ENCODE results near the gene SRPK2.

SRPK2 gene

DNA sequence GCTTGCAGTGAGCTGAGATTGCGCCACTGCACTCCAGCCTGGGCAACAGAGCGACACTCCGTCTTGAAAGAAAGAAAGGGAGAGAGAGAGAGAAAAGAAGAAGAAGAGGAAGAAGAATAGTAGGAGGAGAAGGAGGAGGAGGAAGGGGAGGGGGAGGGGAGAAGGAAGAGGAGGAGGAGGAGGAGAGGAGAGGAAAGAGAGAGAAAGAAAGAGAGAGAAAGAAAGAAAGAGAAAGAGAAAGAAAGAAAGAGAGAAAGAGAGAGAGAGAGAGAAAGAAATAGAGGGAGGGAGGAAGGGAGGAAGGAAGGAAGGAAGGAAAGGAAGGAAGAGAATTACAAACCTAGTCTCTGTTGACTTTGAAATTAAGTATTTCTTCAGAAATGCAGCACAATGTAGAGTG lies 7.8 kb upstream of the SRPK2 start:
- Histone ChIP-seq H3K79me2 (ENCODE audit: insufficient read depth, low read length) (no peaks in the 10 kb centered on the region), H2AFZ (ENCODE audit: low read length) (no peak overlapping the region), H3K36me3 (ENCODE audit: insufficient read depth, low read length) (no peaks in the 10 kb centered on the region), H3K4me2 (ENCODE audit: low read length) (no peak overlapping the region), H3K27me3 (ENCODE audit: insufficient read depth, low read length) (no peaks in the 10 kb centered on the region; the same call in 1 of the 2 replicates), H3K9me3 (ENCODE audit: low read length) (no peaks in the 10 kb centered on the region), H3K27ac (ENCODE audit: low read depth, low read length, poor library complexity, severe bottlenecking) (no peak overlapping the region), H3K4me3 (ENCODE audit: low read depth, low read length, poor library complexity, severe bottlenecking) (no peak overlapping the region), H3K9ac (ENCODE audit: low read length) (no peak overlapping the region), H3K4me1 (ENCODE audit: insufficient read depth, low read length, severe bottlenecking) (no peaks in the 10 kb centered on the region), H3K9me2 (ENCODE audit: low read depth, low read length) (no peaks in the 10 kb centered on the region), H4K20me1 (ENCODE audit: insufficient read depth, low read length) (no peaks in the 10 kb centered on the region), H3F3A (ENCODE audit: insufficient read depth, low read length) (no peaks in the 10 kb centered on the region)
- TF ChIP-seq CTCF (IDR thresholded peaks at IDR 0.05; ENCODE audit: low read length), result no peak
- TF ChIP-seq EZH2 (IDR thresholded peaks at IDR 0.05; ENCODE audit: borderline replicate concordance, low read length), result no peak

- Histone ChIP-seq H3K27ac (ENCODE audit: low read depth, low read length, poor library complexity, severe bottlenecking) (no peak overlapping the region), H3K4me3 (ENCODE audit: low read depth, low read length, poor library complexity, severe bottlenecking) (no peak overlapping the region), H4K20me1 (ENCODE audit: insufficient read depth, low read length) (0 out of 2 replicates have a peak, but pooled peaks cover 4% of the 10 kb centered on the region), H2AFZ (ENCODE audit: low read length) (no peak overlapping the region), H3F3A (ENCODE audit: insufficient read depth, low read length) (peaks cover 5% of the 10 kb centered on the region; the same call in 1 of the 2 replicates), H3K4me2 (ENCODE audit: low read length) (no peak overlapping the region), H3K79me2 (ENCODE audit: insufficient read depth, low read length) (no peaks in the 10 kb centered on the region), H3K9me2 (ENCODE audit: low read depth, low read length) (no peaks in the 10 kb centered on the region), H3K9ac (ENCODE audit: low read length) (no peak overlapping the region), H3K36me3 (ENCODE audit: insufficient read depth, low read length) (no peaks in the 10 kb centered on the region; the same call in 1 of the 2 replicates), H3K27me3 (ENCODE audit: insufficient read depth, low read length) (no peaks in the 10 kb centered on the region; the same call in 1 of the 2 replicates), H3K9me3 (ENCODE audit: low read length) (no peaks in the 10 kb centered on the region), H3K4me1 (ENCODE audit: insufficient read depth, low read length, severe bottlenecking) (peaks cover 16% of the 10 kb centered on the region)
- no peak for TF ChIP-seq EZH2 (IDR thresholded peaks at IDR 0.05; ENCODE audit: borderline replicate concordance, low read length)
- TF ChIP-seq CTCF (IDR thresholded peaks at IDR 0.05; ENCODE audit: low read length), result no peak
Measured at GRCh38 chr7:105391429-105391828, 2.7 kb upstream of the SRPK2 start.

DNA sequence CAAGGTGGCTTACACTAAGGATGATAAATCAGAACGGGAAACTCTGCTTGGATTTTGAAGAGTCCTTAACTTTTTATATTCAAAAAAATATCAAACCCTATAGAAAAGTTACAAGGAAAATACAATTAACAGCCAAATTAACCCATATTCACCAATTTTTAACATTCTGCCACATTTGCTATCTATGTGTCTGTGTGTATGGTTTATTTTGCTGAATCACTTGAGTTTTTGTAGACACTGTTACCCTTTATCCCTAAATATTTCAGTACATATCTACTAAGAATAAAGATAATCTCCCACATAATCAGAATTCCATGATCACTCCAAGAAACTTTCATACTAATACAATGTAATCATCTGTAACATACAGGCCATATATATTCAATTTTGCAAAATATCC lies 1.2 kb upstream of the SRPK2 start:
- H3K9me3 ChIP-seq (ENCODE audit: low read length), result no peaks in the 10 kb centered on the region
- no peak overlapping the region for H3K27ac ChIP-seq (ENCODE audit: low read depth, low read length, poor library complexity, severe bottlenecking)
- no peak overlapping the region for H3K9ac ChIP-seq (ENCODE audit: low read length)
- peaks cover 5% of the 10 kb centered on the region; the same call in 1 of the 2 replicates for H3F3A ChIP-seq (ENCODE audit: insufficient read depth, low read length)
- no peaks in the 10 kb centered on the region; the same call in 1 of the 2 replicates for H3K36me3 ChIP-seq (ENCODE audit: insufficient read depth, low read length)
- H2AFZ ChIP-seq (ENCODE audit: low read length), result no peak overlapping the region
- no peaks in the 10 kb centered on the region for H3K79me2 ChIP-seq (ENCODE audit: insufficient read depth, low read length)
- peaks cover 16% of the 10 kb centered on the region for H3K4me1 ChIP-seq (ENCODE audit: insufficient read depth, low read length, severe bottlenecking)
- H4K20me1 ChIP-seq (ENCODE audit: insufficient read depth, low read length), result 0 out of 2 replicates have a peak, but pooled peaks cover 4% of the 10 kb centered on the region
- no peak for TF ChIP-seq EZH2 (IDR thresholded peaks at IDR 0.05; ENCODE audit: borderline replicate concordance, low read length)
- no peak for TF ChIP-seq CTCF (IDR thresholded peaks at IDR 0.05; ENCODE audit: low read length)
- no peak overlapping the region for H3K4me2 ChIP-seq (ENCODE audit: low read length)
- H3K27me3 ChIP-seq (ENCODE audit: insufficient read depth, low read length), result no peaks in the 10 kb centered on the region
- no peaks in the 10 kb centered on the region for H3K9me2 ChIP-seq (ENCODE audit: low read depth, low read length)
- H3K4me3 ChIP-seq (ENCODE audit: low read depth, low read length, poor library complexity, severe bottlenecking), result no peak overlapping the region

Data from OCI-LY1 (cell line).